Measurements from ENCODE around the gene SPOUT1.
A peak's percentile ranks its signal among the peaks of the same experiment; 100 is the strongest.

Gene SPOUT1

GRCh38 chr9:128836509-128837145 is 7.0 kb upstream of the SPOUT1 start:
- no peak for DNase-seq (ENCODE audit: low read depth in 4 of 4, low spot score in 1 of 4)

GRCh38 chr9:128835246-128836210 is 5.9 kb upstream of the SPOUT1 start:
- DNase-seq (ENCODE audit: low read depth in 4 of 4, low spot score in 1 of 4): no peak

GRCh38 chr9:128833696-128834095 is 4.1 kb upstream of the SPOUT1 start:
- DNase-seq (ENCODE audit: low read depth in 4 of 4, low spot score in 1 of 4): no peak

- DNase-seq (ENCODE audit: low read depth in 4 of 4, low spot score in 1 of 4): no peak
Observed at GRCh38 chr9:128828719-128829452, 708 bp downstream of the SPOUT1 start.

GRCh38 chr9:128828267-128828666 is 1.3 kb downstream of the SPOUT1 start:
- no peak for DNase-seq (ENCODE audit: low read depth in 4 of 4, low spot score in 1 of 4)

GRCh38 chr9:128825923-128826700 is 3.5 kb downstream of the SPOUT1 start:
- no peak for DNase-seq (ENCODE audit: low read depth in 4 of 4, low spot score in 1 of 4)

GRCh38 chr9:128824911-128825310 is 4.7 kb downstream of the SPOUT1 start:
- DNase-seq (ENCODE audit: low read depth in 4 of 4, low spot score in 1 of 4): no peak

- no peak for DNase-seq (ENCODE audit: low read depth in 4 of 4, low spot score in 1 of 4)
Observed at GRCh38 chr9:128823903-128824406, 5.6 kb downstream of the SPOUT1 start.

- DNase-seq (ENCODE audit: low read depth in 4 of 4, low spot score in 1 of 4): no peak
Observed at GRCh38 chr9:128823362-128823902, 6.2 kb downstream of the SPOUT1 start.

GRCh38 chr9:128822407-128823042 is 7.1 kb downstream of the SPOUT1 start:
- DNase-seq (ENCODE audit: low read depth in 4 of 4, low spot score in 1 of 4): no peak

- no peak for DNase-seq (ENCODE audit: low read depth in 4 of 4, low spot score in 1 of 4)
Observed at GRCh38 chr9:128821584-128822406, 7.8 kb downstream of the SPOUT1 start.

- DNase-seq (ENCODE audit: low read depth in 4 of 4, low spot score in 1 of 4): no peak
Observed at GRCh38 chr9:128820665-128821583, 8.7 kb downstream of the SPOUT1 start.

- DNase-seq (ENCODE audit: low read depth in 4 of 4, low spot score in 1 of 4): no peak
Observed at GRCh38 chr9:128819716-128820664, 9.6 kb downstream of the SPOUT1 start.

GRCh38 chr9:128818839-128819715 is 10.5 kb downstream of the SPOUT1 start:
- peak in 3 of 4 experiments; percentile 21 to 46 (median 27) for DNase-seq (ENCODE audit: low read depth in 4 of 4, low spot score in 1 of 4)

- DNase-seq (ENCODE audit: low read depth in 4 of 4, low spot score in 1 of 4): peak; percentile 90 to 97 (median 94)
Observed at GRCh38 chr9:128818099-128818838, 11.3 kb downstream of the SPOUT1 start, which contains the start of gene ENDOG. TSS of gene ENDOG (plus strand) at chr9:128818500. CDS start at chr9:128818685, 185 bp downstream.
